Chondrocyte (in vitro differentiated cells): Measurements from ENCODE around the gene LRMDA. TPM values are rescaled to one million over a fixed set of nuclear protein-coding genes. Genes with fewer than 3 reads are reported as not detected.

Experiments
- DNase-seq: peaks from one replicate; pipeline ENCODE4 v3.0.0; 2021; ENCODE audit warnings: mixed read lengths, low spot score
- H3K27ac Mint-ChIP-seq: one replicate; pipeline ENCODE4 v1.8.0; 2021; ENCODE audit warnings: mild to moderate bottlenecking, moderate library complexity, mixed read lengths; ENCODE audit not compliant: unreplicated experiment
- H3K27me3 Mint-ChIP-seq: 2 replicates; pipeline ENCODE4 v1.8.0; 2021; ENCODE audit warnings: low read depth, mixed read lengths
- H3K36me3 Mint-ChIP-seq: 2 replicates; pipeline ENCODE4 v1.8.0; 2021; ENCODE audit warnings: low read depth, mixed read lengths
- H3K4me1 Mint-ChIP-seq: 2 replicates; pipeline ENCODE4 v1.8.0; 2021; ENCODE audit warnings: low read depth, mild to moderate bottlenecking, mixed read lengths
- H3K4me3 Mint-ChIP-seq: one replicate; pipeline ENCODE4 v1.8.0; 2021; ENCODE audit warnings: mild to moderate bottlenecking, moderate library complexity, mixed read lengths; ENCODE audit not compliant: unreplicated experiment
- H3K9me3 Mint-ChIP-seq: 2 replicates; pipeline ENCODE4 v1.8.0; 2021; ENCODE audit warnings: low read depth, mixed read lengths
- CTCF ChIP-seq: fragments of 200-600 bp; sonication (generic); IDR thresholded peaks from 2 replicates; pipeline ENCODE4 v1.5.0; 2021; ENCODE audit warnings: antibody characterized with exemption, mild to moderate bottlenecking, moderate library complexity
- total RNA-seq: library from RNA; stranded (reverse); gene quantifications from 3 replicates; pipeline ENCODE4 v1.2.1, GENCODE V29; 2021

LRMDA gene
- total RNA-seq, 1 donor from 2014 or later = 2.8 TPM

- H3K9me3 Mint-ChIP-seq = peaks cover 27% of the 10 kb centered on the region
- H3K27ac Mint-ChIP-seq = no peak overlapping the region
- TF ChIP-seq CTCF = no peak
- DNase-seq = no peak
- H3K4me3 Mint-ChIP-seq = no peak overlapping the region
- H3K36me3 Mint-ChIP-seq = peaks cover 3% of the 10 kb centered on the region
- H3K4me1 Mint-ChIP-seq = no peaks in the 10 kb centered on the region
- peaks cover 21% of the 10 kb centered on the region for H3K27me3 Mint-ChIP-seq
These were observed 153.9 kb downstream of the LRMDA start for GRCh38 chr10:75585294-75585693.

- DNase-seq = no peak
- Mint-ChIP-seq H3K9me3 (peaks cover 16% of the 10 kb centered on the region), H3K4me1 (no peaks in the 10 kb centered on the region), H3K27me3 (peaks cover 22% of the 10 kb centered on the region), H3K36me3 (peaks cover 4% of the 10 kb centered on the region), H3K27ac (no peak overlapping the region), H3K4me3 (no peak overlapping the region)
- TF ChIP-seq CTCF = no peak
These were observed 155.4 kb downstream of the LRMDA start for GRCh38 chr10:75586814-75587213.

- peaks cover 10% of the 10 kb centered on the region for H3K9me3 Mint-ChIP-seq
- H3K27me3 Mint-ChIP-seq = peaks cover 32% of the 10 kb centered on the region
- no peak overlapping the region for H3K4me3 Mint-ChIP-seq
- H3K4me1 Mint-ChIP-seq = no peaks in the 10 kb centered on the region
- TF ChIP-seq CTCF = no peak
- no peak for DNase-seq
- H3K36me3 Mint-ChIP-seq = peaks cover 4% of the 10 kb centered on the region
- H3K27ac Mint-ChIP-seq = no peak overlapping the region
These were observed 156.6 kb downstream of the LRMDA start for GRCh38 chr10:75588031-75588430.

GRCh38 chr10:75589895-75590654 is 158.7 kb downstream of the LRMDA start:
- H3K4me3 Mint-ChIP-seq = no peak overlapping the region
- DNase-seq = no peak
- H3K27ac Mint-ChIP-seq = no peak overlapping the region
- peaks cover 3% of the 10 kb centered on the region for H3K9me3 Mint-ChIP-seq
- peaks cover 37% of the 10 kb centered on the region for H3K27me3 Mint-ChIP-seq
- H3K4me1 Mint-ChIP-seq = no peaks in the 10 kb centered on the region
- H3K36me3 Mint-ChIP-seq = peaks cover 2% of the 10 kb centered on the region
- TF ChIP-seq CTCF = no peak

- H3K36me3 Mint-ChIP-seq = peaks cover 2% of the 10 kb centered on the region
- no peak overlapping the region for H3K4me3 Mint-ChIP-seq
- no peaks in the 10 kb centered on the region for H3K9me3 Mint-ChIP-seq
- no peak overlapping the region for H3K27ac Mint-ChIP-seq
- DNase-seq = no peak
- peaks cover 42% of the 10 kb centered on the region for H3K27me3 Mint-ChIP-seq
- H3K4me1 Mint-ChIP-seq = no peaks in the 10 kb centered on the region
- TF ChIP-seq CTCF = no peak
These were observed 160.8 kb downstream of the LRMDA start for GRCh38 chr10:75592151-75592787.
